Measurements from ENCODE around the gene SLF1. TPM values are rescaled to one million over a fixed set of nuclear protein-coding genes. Genes with fewer than 3 reads are reported as not detected.
A peak's percentile ranks its signal among the peaks of the same experiment; 100 is the strongest.

The SLF1 gene
- polyA plus RNA-seq, 3 donors: 1.1 to 2.7 (median 2.0) TPM

DNA sequence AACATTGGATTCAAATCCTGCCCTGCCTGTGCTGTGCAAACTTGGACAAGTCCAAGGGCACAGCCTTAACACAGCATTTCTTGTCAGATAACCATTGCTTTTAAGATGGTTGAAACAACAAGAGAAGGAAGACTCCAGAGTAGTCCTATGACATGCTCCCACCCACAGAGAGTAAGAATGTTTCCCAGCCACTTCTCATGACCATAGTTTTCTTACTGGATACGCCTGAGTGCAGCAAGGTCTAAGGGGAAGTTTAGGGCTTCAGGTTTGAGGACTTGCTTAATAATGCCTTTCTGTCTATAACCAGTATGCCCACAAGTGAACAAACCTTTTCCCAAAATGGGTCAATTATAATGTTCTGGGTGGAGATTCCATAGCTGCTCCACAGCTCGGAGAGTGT lies 126.4 kb downstream of the SLF1 start:
- H2AFZ ChIP-seq (ENCODE audit: insufficient read depth, low read depth, low read length, poor library complexity, severe bottlenecking): no peak overlapping the region
- no peak overlapping the region for H3K4me2 ChIP-seq (replicated peaks; ENCODE audit: extremely low read depth, low read length, poor library complexity, severe bottlenecking)
- H3K4me1 ChIP-seq (ENCODE audit: control insufficient read depth in 1 of 2, insufficient read depth in 2 of 2, low read length in 2 of 2): peaks cover 6 to 7% of the 10 kb centered on the region in 2 donors
- no peak overlapping the region for H3K27ac ChIP-seq (ENCODE audit: low read depth in 1 of 2, low read length in 2 of 2)
- peaks cover 0 to 2% (median 0%) of the 10 kb centered on the region in 7 donors for H3K9me3 Mint-ChIP-seq
- H3K9ac ChIP-seq (ENCODE audit: insufficient read depth, low read length, poor library complexity, severe bottlenecking): no peak overlapping the region
- peaks cover 23 to 31% of the 10 kb centered on the region in 2 donors for H3K36me3 Mint-ChIP-seq
- H3K4me3 ChIP-seq (replicated peaks in 1 of 3; ENCODE audit: low read depth in 2 of 3, low read length in 3 of 3): no peak overlapping the region
- H4K20me1 ChIP-seq (ENCODE audit: insufficient read depth, low read length): peaks cover 7% of the 10 kb centered on the region
- H3K27ac Mint-ChIP-seq: no peak overlapping the region
- H3K27me3 Mint-ChIP-seq (ENCODE audit: low read depth in 3 of 3): peaks cover 0 to 3% (median 0%) of the 10 kb centered on the region in 3 donors
- no CpG with 5 or more reads among the region's 2 CpGs for WGBS (ENCODE audit: insufficient coverage)
- peaks cover 2 to 24% of the 10 kb centered on the region in 2 donors for H3K36me3 ChIP-seq (replicated peaks in 1 of 2; ENCODE audit: control insufficient read depth in 1 of 2, insufficient read depth in 2 of 2, low read length in 2 of 2)
- intact Hi-C loops (cut with micrococcal nuclease): no loop called here
- no peaks in the 10 kb centered on the region for H3K9me3 ChIP-seq (replicated peaks in 1 of 2; ENCODE audit: control insufficient read depth in 1 of 2, insufficient read depth in 1 of 2, low read length in 2 of 2)
- peaks cover 9% of the 10 kb centered on the region for H3K4me1 Mint-ChIP-seq
- no peaks in the 10 kb centered on the region for H3K27me3 ChIP-seq (ENCODE audit: control insufficient read depth in 2 of 2, insufficient read depth in 2 of 2, low read length in 2 of 2)
- H3K79me2 ChIP-seq (ENCODE audit: insufficient read depth, low read length): no peaks in the 10 kb centered on the region
- no peak for DNase-seq
- H3K4me3 Mint-ChIP-seq: no peak overlapping the region
- TF ChIP-seq, protein P1, sequence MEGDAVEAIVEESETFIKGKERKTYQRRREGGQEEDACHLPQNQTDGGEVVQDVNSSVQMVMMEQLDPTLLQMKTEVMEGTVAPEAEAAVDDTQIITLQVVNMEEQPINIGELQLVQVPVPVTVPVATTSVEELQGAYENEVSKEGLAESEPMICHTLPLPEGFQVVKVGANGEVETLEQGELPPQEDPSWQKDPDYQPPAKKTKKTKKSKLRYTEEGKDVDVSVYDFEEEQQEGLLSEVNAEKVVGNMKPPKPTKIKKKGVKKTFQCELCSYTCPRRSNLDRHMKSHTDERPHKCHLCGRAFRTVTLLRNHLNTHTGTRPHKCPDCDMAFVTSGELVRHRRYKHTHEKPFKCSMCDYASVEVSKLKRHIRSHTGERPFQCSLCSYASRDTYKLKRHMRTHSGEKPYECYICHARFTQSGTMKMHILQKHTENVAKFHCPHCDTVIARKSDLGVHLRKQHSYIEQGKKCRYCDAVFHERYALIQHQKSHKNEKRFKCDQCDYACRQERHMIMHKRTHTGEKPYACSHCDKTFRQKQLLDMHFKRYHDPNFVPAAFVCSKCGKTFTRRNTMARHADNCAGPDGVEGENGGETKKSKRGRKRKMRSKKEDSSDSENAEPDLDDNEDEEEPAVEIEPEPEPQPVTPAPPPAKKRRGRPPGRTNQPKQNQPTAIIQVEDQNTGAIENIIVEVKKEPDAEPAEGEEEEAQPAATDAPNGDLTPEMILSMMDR (IDR thresholded peaks at IDR 0.05): no peak

DNA sequence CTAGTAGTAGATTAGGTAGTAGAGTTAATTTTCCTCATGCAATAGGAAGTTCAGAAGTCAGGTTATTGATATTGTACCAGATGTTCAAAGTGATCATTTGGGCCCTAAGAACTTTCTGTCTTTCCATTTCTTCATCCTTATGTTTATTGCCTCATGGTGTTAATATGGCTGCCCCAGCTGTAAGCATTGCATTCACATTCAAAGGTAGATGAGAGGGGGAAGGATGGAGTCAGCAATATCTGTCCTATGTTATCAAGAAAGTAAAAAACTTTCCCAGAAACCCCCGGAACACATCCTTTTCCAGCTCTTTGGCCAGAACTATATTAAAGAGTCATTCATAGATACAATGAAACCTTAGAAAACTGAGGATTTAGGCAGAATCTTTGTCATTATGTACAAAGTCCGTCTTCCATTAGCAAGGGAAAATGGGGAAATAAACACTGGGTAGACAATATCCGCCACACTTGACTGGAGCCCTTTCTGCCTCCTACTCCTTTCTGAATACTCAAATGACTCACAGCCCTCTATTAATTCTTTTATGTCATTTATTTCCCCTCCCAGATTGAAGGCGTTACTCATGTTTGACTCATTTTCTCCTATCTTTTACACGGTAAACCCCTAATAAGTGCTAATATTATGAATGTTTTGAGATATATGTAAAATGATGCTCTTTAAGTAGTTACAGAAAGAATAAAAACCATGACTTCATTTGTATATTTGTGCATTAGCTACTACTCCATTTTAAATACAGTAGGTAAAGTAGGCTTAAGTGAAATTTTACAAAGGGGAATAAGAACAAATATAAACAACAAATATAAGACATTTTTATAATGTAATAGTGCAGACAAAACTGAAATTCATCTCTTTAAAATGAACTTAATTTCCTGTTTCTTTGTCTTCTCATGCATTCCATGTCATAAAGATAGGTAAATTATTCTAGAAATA lies 127.6 kb downstream of the SLF1 start:
- Mint-ChIP-seq H3K27me3 (ENCODE audit: low read depth in 3 of 3) (peaks cover 0 to 3% (median 0%) of the 10 kb centered on the region in 3 donors), H3K4me1 (peaks cover 9% of the 10 kb centered on the region), H3K4me3 (no peak overlapping the region), H3K9me3 (peaks cover 0 to 2% (median 0%) of the 10 kb centered on the region in 7 donors), H3K36me3 (peaks cover 16 to 26% of the 10 kb centered on the region in 2 donors), H3K27ac (no peak overlapping the region)
- Histone ChIP-seq H3K79me2 (ENCODE audit: insufficient read depth, low read length) (no peaks in the 10 kb centered on the region), H3K4me2 (replicated peaks; ENCODE audit: extremely low read depth, low read length, poor library complexity, severe bottlenecking) (no peak overlapping the region), H3K4me3 (replicated peaks in 1 of 3; ENCODE audit: low read depth in 2 of 3, low read length in 3 of 3) (no peak overlapping the region), H2AFZ (ENCODE audit: insufficient read depth, low read depth, low read length, poor library complexity, severe bottlenecking) (no peak overlapping the region), H3K27me3 (ENCODE audit: control insufficient read depth in 2 of 2, insufficient read depth in 2 of 2, low read length in 2 of 2) (no peaks in the 10 kb centered on the region), H3K27ac (ENCODE audit: low read depth in 1 of 2, low read length in 2 of 2) (no peak overlapping the region), H3K9ac (ENCODE audit: insufficient read depth, low read length, poor library complexity, severe bottlenecking) (no peak overlapping the region), H4K20me1 (ENCODE audit: insufficient read depth, low read length) (peaks cover 7% of the 10 kb centered on the region), H3K36me3 (replicated peaks in 1 of 2; ENCODE audit: control insufficient read depth in 1 of 2, insufficient read depth in 2 of 2, low read length in 2 of 2) (peaks cover 2 to 16% of the 10 kb centered on the region in 2 donors), H3K4me1 (ENCODE audit: control insufficient read depth in 1 of 2, insufficient read depth in 2 of 2, low read length in 2 of 2) (peaks cover 6 to 7% of the 10 kb centered on the region in 2 donors), H3K9me3 (replicated peaks in 1 of 2; ENCODE audit: control insufficient read depth in 1 of 2, insufficient read depth in 1 of 2, low read length in 2 of 2) (no peaks in the 10 kb centered on the region)
- intact Hi-C loops (cut with micrococcal nuclease): no loop called here
- TF ChIP-seq, protein P1 (IDR thresholded peaks at IDR 0.05): no peak
- 90% methylated on average over 2 of the region's 5 CpGs for WGBS (ENCODE audit: insufficient coverage)
- peak in 1 of 3 donors; percentile 20 for DNase-seq
